ENCODE data around the gene KRTAP4-16.

GRCh38 chr17:41140360-41141131, 38.5 kb upstream of the KRTAP4-16 start, which contains the start of gene KRTAP4-6:
- TF ChIP-seq CTCF (IDR thresholded peaks at IDR 0.05; ENCODE audit: insufficient read depth, low read depth, low read length), result no peak
- TF ChIP-seq EZH2 (IDR thresholded peaks at IDR 0.05; ENCODE audit: insufficient read depth, low read length), result no peak
